ENCODE data around the gene DRC7.

- TF ChIP-seq GATA2 (CRISPR knock-in tag; IDR thresholded peaks at IDR 0.05) (no peak), CTCF (IDR thresholded peaks at IDR 0.05) (no peak), JUND (IDR thresholded peaks at IDR 0.05) (no peak), POLR2AphosphoS5 (IDR thresholded peaks at IDR 0.05; ENCODE audit: low read depth, low read length) (no peak), SMC3 (IDR thresholded peaks at IDR 0.05; ENCODE audit: low read depth, low read length) (no peak), EZH2phosphoT487 (IDR thresholded peaks at IDR 0.05; ENCODE audit: borderline replicate concordance, low read depth) (no peak), REST (IDR thresholded peaks at IDR 0.05; ENCODE audit: low read depth, low read length) (no peak), ZBTB33 (IDR thresholded peaks at IDR 0.05; ENCODE audit: borderline replicate concordance, low read depth) (no peak)
Observed at GRCh38 chr16:57704905-57705852, 10.6 kb downstream of the DRC7 start.
